T-helper 2 cell treated with Interferon-gamma antibody and Interleukin-4, amounts not matched to agents 5 μg/mL and 100 μg/mL, for 36 hours (primary cell): ENCODE measurements around the gene MID1.

Experiments used
- DNase-seq: peaks from one replicate; pipeline ENCODE4 v3.0.0; 2021; ENCODE audit warnings: low spot score
- H3K27ac Mint-ChIP-seq: one replicate; pipeline ENCODE4 v1.8.0; 2021; ENCODE audit warnings: mild to moderate bottlenecking, mixed read lengths
- H3K27me3 Mint-ChIP-seq: one replicate; pipeline ENCODE4 v1.8.0; 2021; ENCODE audit warnings: low read depth, mixed read lengths
- H3K36me3 Mint-ChIP-seq: one replicate; pipeline ENCODE4 v1.8.0; 2021; ENCODE audit warnings: low read depth, mixed read lengths
- H3K4me1 Mint-ChIP-seq: one replicate; pipeline ENCODE4 v1.8.0; 2021; ENCODE audit warnings: low read depth, mixed read lengths
- H3K4me3 Mint-ChIP-seq: one replicate; pipeline ENCODE4 v1.8.0; 2022; ENCODE audit warnings: mild to moderate bottlenecking, moderate library complexity, mixed read lengths
- H3K9me3 Mint-ChIP-seq: one replicate; pipeline ENCODE4 v1.8.0; 2021; ENCODE audit warnings: mixed read lengths

Gene MID1

GRCh38 chrX:10620121-10620699 lies at the start of gene MID1:
Gene MID1 (minus strand): TSS chrX:10620585. CDS start chrX:10567547, 53,038 bp downstream.
- no peak for DNase-seq
- Mint-ChIP-seq H3K36me3 (no peaks in the 10 kb centered on the region), H3K27ac (no peak within 1 kb of the TSS), H3K4me1 (peaks cover 6% of the 10 kb centered on the region), H3K4me3 (peak within 1 kb of the TSS; percentile 57), H3K27me3 (peaks cover 44% of the 10 kb centered on the region), H3K9me3 (no peaks in the 10 kb centered on the region)

GRCh38 chrX:10667143-10667542 lies 46.8 kb upstream of the MID1 start:
- no peak overlapping the region for H3K4me3 Mint-ChIP-seq
- no peaks in the 10 kb centered on the region for H3K36me3 Mint-ChIP-seq
- no peaks in the 10 kb centered on the region for H3K27me3 Mint-ChIP-seq
- no peaks in the 10 kb centered on the region for H3K4me1 Mint-ChIP-seq
- H3K27ac Mint-ChIP-seq, result no peak overlapping the region
- no peaks in the 10 kb centered on the region for H3K9me3 Mint-ChIP-seq
- DNase-seq, result no peak

GRCh38 chrX:10666102-10666501 lies 45.7 kb upstream of the MID1 start:
- no peak overlapping the region for H3K4me3 Mint-ChIP-seq
- no peaks in the 10 kb centered on the region for H3K4me1 Mint-ChIP-seq
- no peak overlapping the region for H3K27ac Mint-ChIP-seq
- H3K9me3 Mint-ChIP-seq, result no peaks in the 10 kb centered on the region
- H3K36me3 Mint-ChIP-seq, result no peaks in the 10 kb centered on the region
- no peaks in the 10 kb centered on the region for H3K27me3 Mint-ChIP-seq
- DNase-seq, result no peak

- H3K9me3 Mint-ChIP-seq, result no peaks in the 10 kb centered on the region
- H3K36me3 Mint-ChIP-seq, result no peaks in the 10 kb centered on the region
- no peaks in the 10 kb centered on the region for H3K4me1 Mint-ChIP-seq
- no peak overlapping the region for H3K4me3 Mint-ChIP-seq
- DNase-seq, result no peak
- no peaks in the 10 kb centered on the region for H3K27me3 Mint-ChIP-seq
- no peak overlapping the region for H3K27ac Mint-ChIP-seq
Measured at GRCh38 chrX:10665681-10666080, 45.3 kb upstream of the MID1 start.

- no peaks in the 10 kb centered on the region for H3K9me3 Mint-ChIP-seq
- H3K36me3 Mint-ChIP-seq, result no peaks in the 10 kb centered on the region
- H3K27ac Mint-ChIP-seq, result no peak overlapping the region
- no peak overlapping the region for H3K4me3 Mint-ChIP-seq
- H3K4me1 Mint-ChIP-seq, result no peaks in the 10 kb centered on the region
- no peak for DNase-seq
- H3K27me3 Mint-ChIP-seq, result no peaks in the 10 kb centered on the region
Measured at GRCh38 chrX:10660171-10660570, 39.8 kb upstream of the MID1 start.

GRCh38 chrX:10656214-10656613 lies 35.8 kb upstream of the MID1 start:
- Mint-ChIP-seq H3K36me3 (no peaks in the 10 kb centered on the region), H3K4me3 (no peak overlapping the region), H3K27me3 (no peaks in the 10 kb centered on the region), H3K9me3 (no peaks in the 10 kb centered on the region), H3K27ac (no peak overlapping the region), H3K4me1 (no peaks in the 10 kb centered on the region)
- DNase-seq, result no peak

GRCh38 chrX:10654960-10655359 lies 34.6 kb upstream of the MID1 start:
- H3K36me3 Mint-ChIP-seq, result no peaks in the 10 kb centered on the region
- H3K4me1 Mint-ChIP-seq, result no peaks in the 10 kb centered on the region
- H3K4me3 Mint-ChIP-seq, result no peak overlapping the region
- H3K27ac Mint-ChIP-seq, result no peak overlapping the region
- H3K27me3 Mint-ChIP-seq, result no peaks in the 10 kb centered on the region
- no peaks in the 10 kb centered on the region for H3K9me3 Mint-ChIP-seq
- no peak for DNase-seq

- Mint-ChIP-seq H3K36me3 (no peaks in the 10 kb centered on the region), H3K4me3 (no peak overlapping the region), H3K27ac (no peak overlapping the region), H3K9me3 (no peaks in the 10 kb centered on the region), H3K4me1 (no peaks in the 10 kb centered on the region), H3K27me3 (no peaks in the 10 kb centered on the region)
- DNase-seq, result no peak
Measured at GRCh38 chrX:10653302-10653701, 32.9 kb upstream of the MID1 start.

- H3K36me3 Mint-ChIP-seq, result no peaks in the 10 kb centered on the region
- no peaks in the 10 kb centered on the region for H3K4me1 Mint-ChIP-seq
- H3K27me3 Mint-ChIP-seq, result no peaks in the 10 kb centered on the region
- no peak overlapping the region for H3K27ac Mint-ChIP-seq
- DNase-seq, result no peak
- H3K9me3 Mint-ChIP-seq, result no peaks in the 10 kb centered on the region
- no peak overlapping the region for H3K4me3 Mint-ChIP-seq
Measured at GRCh38 chrX:10649265-10649664, 28.9 kb upstream of the MID1 start.

- no peaks in the 10 kb centered on the region for H3K9me3 Mint-ChIP-seq
- no peak overlapping the region for H3K4me3 Mint-ChIP-seq
- no peak for DNase-seq
- H3K36me3 Mint-ChIP-seq, result no peaks in the 10 kb centered on the region
- H3K27me3 Mint-ChIP-seq, result no peaks in the 10 kb centered on the region
- no peaks in the 10 kb centered on the region for H3K4me1 Mint-ChIP-seq
- no peak overlapping the region for H3K27ac Mint-ChIP-seq
Measured at GRCh38 chrX:10648614-10649013, 28.2 kb upstream of the MID1 start.

GRCh38 chrX:10636851-10637250 lies 16.5 kb upstream of the MID1 start:
- Mint-ChIP-seq H3K27me3 (no peaks in the 10 kb centered on the region), H3K4me1 (no peaks in the 10 kb centered on the region)

GRCh38 chrX:10636337-10636736 lies 16.0 kb upstream of the MID1 start:
- no peaks in the 10 kb centered on the region for H3K27me3 Mint-ChIP-seq
- no peaks in the 10 kb centered on the region for H3K9me3 Mint-ChIP-seq
- no peak overlapping the region for H3K27ac Mint-ChIP-seq
- no peak for DNase-seq
- H3K36me3 Mint-ChIP-seq, result no peaks in the 10 kb centered on the region
- no peak overlapping the region for H3K4me3 Mint-ChIP-seq
- no peaks in the 10 kb centered on the region for H3K4me1 Mint-ChIP-seq

More at GRCh38 chrX:10636851-10637250, 16.5 kb upstream of the MID1 start:
- Mint-ChIP-seq H3K27ac (no peak overlapping the region), H3K36me3 (no peaks in the 10 kb centered on the region), H3K4me3 (no peak overlapping the region), H3K9me3 (no peaks in the 10 kb centered on the region)
- DNase-seq, result no peak

- no peaks in the 10 kb centered on the region for H3K27me3 Mint-ChIP-seq
- no peaks in the 10 kb centered on the region for H3K9me3 Mint-ChIP-seq
- no peak overlapping the region for H3K27ac Mint-ChIP-seq
- no peak for DNase-seq
- no peak overlapping the region for H3K4me3 Mint-ChIP-seq
- no peaks in the 10 kb centered on the region for H3K36me3 Mint-ChIP-seq
- no peaks in the 10 kb centered on the region for H3K4me1 Mint-ChIP-seq
Measured at GRCh38 chrX:10634392-10635161, 14.2 kb upstream of the MID1 start.

- Mint-ChIP-seq H3K4me3 (no peak overlapping the region), H3K9me3 (no peaks in the 10 kb centered on the region), H3K27me3 (no peaks in the 10 kb centered on the region), H3K4me1 (no peaks in the 10 kb centered on the region), H3K27ac (no peak overlapping the region), H3K36me3 (no peaks in the 10 kb centered on the region)
- no peak for DNase-seq
Measured at GRCh38 chrX:10633722-10634121, 13.3 kb upstream of the MID1 start.
